Small intestine (tissue), 7 donors: ENCODE measurements around the gene SHOC1. TPM values are rescaled to one million over a fixed set of nuclear protein-coding genes. Genes with fewer than 3 reads are reported as not detected.

Experiments
- DNase-seq, 2 donors: peaks; one replicate each; pipeline versions ENCODE4 v3.0.0 to v3.0.0-alpha.2; 2013
- FAIRE-seq: peaks from 2 replicates; lab custom pipeline; 2012; peaks lifted over from hg19 to GRCh38; lab: Jason Lieb, UNC
- H3K27ac ChIP-seq, 3 donors: one replicate each; pipeline ENCODE4 v1.5.1; 2013; ENCODE audit warnings: low read length in 2 of 3, mild to moderate bottlenecking in 2 of 3, control low read depth in 1 of 3, inconsistent platforms in 1 of 3, low read depth in 1 of 3, moderate library complexity in 1 of 3
- H3K27me3 ChIP-seq, 3 donors: one replicate each; pipeline ENCODE4 v1.6.1; 2013; ENCODE audit warnings: low read length in 3 of 3, inconsistent platforms in 1 of 3; ENCODE audit not compliant: control insufficient read depth in 3 of 3, insufficient read depth in 3 of 3
- H3K36me3 ChIP-seq, 3 donors: one replicate each; pipeline ENCODE4 v1.6.1; 2013; ENCODE audit warnings: low read length in 3 of 3, inconsistent platforms in 1 of 3, low read depth in 1 of 3, mild to moderate bottlenecking in 1 of 3, moderate library complexity in 1 of 3; ENCODE audit not compliant: control insufficient read depth in 3 of 3, insufficient read depth in 2 of 3
- H3K4me1 ChIP-seq, 3 donors: one replicate each; pipeline ENCODE4 v1.6.1; 2013; ENCODE audit warnings: low read length in 2 of 3, inconsistent platforms in 1 of 3, low read depth in 1 of 3, mild to moderate bottlenecking in 1 of 3, moderate library complexity in 1 of 3; ENCODE audit not compliant: control insufficient read depth in 3 of 3, insufficient read depth in 2 of 3
- H3K4me3 ChIP-seq, 3 donors: one replicate each; pipeline ENCODE4 v1.5.1; 2013; ENCODE audit warnings: low read length in 3 of 3, control low read depth in 1 of 3, inconsistent platforms in 1 of 3, low read depth in 1 of 3, mild to moderate bottlenecking in 1 of 3, moderate library complexity in 1 of 3
- H3K9me3 ChIP-seq, 2 donors: one replicate each; pipeline ENCODE4 v1.6.1; 2013; ENCODE audit warnings: low read depth in 1 of 2, low read length in 1 of 2; ENCODE audit not compliant: control insufficient read depth in 2 of 2, insufficient read depth in 1 of 2
- WGBS, 3 donors: extraction: QIAGEN DNeasy Blood & Tissue Kit; methylation state at CpG; one replicate each; pipeline ENCODE4 v1.1.7; 2013; 5-methylcytosine and 5-hydroxymethylcytosine counted together
- polyA plus RNA-seq, 4 donors: library from polyadenylated mRNA; stranded (reverse) in 3 of 4; unstranded in 1 of 4; fragments of 200-250 nt in 3 of 4; fragments of 120-200 nt in 1 of 4; gene quantifications; one replicate each; pipeline versions ENCODE4 v1.2.1 to v1.2.3, GENCODE V29; 2013
- donor health status: healthy with polysubstance abuse.
- donor health status: control.
- donor health status: control.
- donor health status: Bipolar disorder and iron deficiency.
- donor health status: healthy.

SHOC1 gene
- polyA plus RNA-seq, 4 donors: 0.04 to 0.12 TPM; not detected in 2

GRCh38 chr9:111833941-111834340, 39.2 kb upstream of the SHOC1 start:
- DNase-seq (no peak), FAIRE-seq (no peak)
- Histone ChIP-seq H3K36me3 (no peaks in the 10 kb centered on the region), H3K4me3 (no peak overlapping the region), H3K9me3 (no peaks in the 10 kb centered on the region), H3K27me3 (no peaks in the 10 kb centered on the region), H3K4me1 (no peaks in the 10 kb centered on the region), H3K27ac (no peak overlapping the region)
- 85 to 93% (median 92%) methylated on average over 4 of the region's 4 CpGs for WGBS, 3 donors

DNA sequence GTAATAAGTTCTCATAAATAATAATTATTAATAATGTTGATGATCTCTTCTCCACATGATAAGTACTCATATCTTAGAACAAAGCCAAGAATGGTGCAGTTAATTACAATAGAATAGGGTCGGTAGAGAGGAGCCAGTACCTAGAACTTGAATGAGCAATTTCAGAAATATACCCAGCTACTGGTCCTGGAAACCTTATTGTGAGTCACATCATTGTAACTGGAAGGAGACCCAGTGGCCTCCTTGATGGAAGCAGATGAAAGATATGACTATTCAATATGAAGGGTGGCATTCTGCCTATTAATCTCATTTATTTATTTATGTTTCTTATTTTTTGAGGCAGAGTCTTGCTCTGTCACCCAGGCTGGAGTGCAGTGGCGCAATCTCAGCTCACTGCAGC, 37.7 kb upstream of the SHOC1 start:
- no peaks in the 10 kb centered on the region for H3K27me3 ChIP-seq
- no peaks in the 10 kb centered on the region for H3K9me3 ChIP-seq
- no peak for FAIRE-seq
- no peak for DNase-seq
- H3K4me3 ChIP-seq: no peak overlapping the region
- no peaks in the 10 kb centered on the region for H3K36me3 ChIP-seq
- WGBS, 3 donors: 87 to 92% (median 91%) methylated on average over 2 of the region's 2 CpGs
- H3K27ac ChIP-seq: no peak overlapping the region
- H3K4me1 ChIP-seq: no peaks in the 10 kb centered on the region

GRCh38 chr9:111831371-111832108, 36.8 kb upstream of the SHOC1 start:
- H3K4me3 ChIP-seq: no peak overlapping the region
- no peak for DNase-seq
- WGBS, 3 donors: 68 to 84% (median 74%) methylated on average over 5 of the region's 5 CpGs
- H3K4me1 ChIP-seq: no peaks in the 10 kb centered on the region
- no peaks in the 10 kb centered on the region for H3K9me3 ChIP-seq
- FAIRE-seq: no peak
- no peak overlapping the region for H3K27ac ChIP-seq
- H3K27me3 ChIP-seq: no peaks in the 10 kb centered on the region
- H3K36me3 ChIP-seq: no peaks in the 10 kb centered on the region

GRCh38 chr9:111828193-111828592, 33.5 kb upstream of the SHOC1 start:
- DNase-seq (no peak), FAIRE-seq (no peak)
- no peaks in the 10 kb centered on the region for H3K9me3 ChIP-seq
- 51 to 66% (median 64%) methylated on average over 4 of the region's 4 CpGs for WGBS, 3 donors
- H3K27me3 ChIP-seq: no peaks in the 10 kb centered on the region
- no peaks in the 10 kb centered on the region for H3K36me3 ChIP-seq
- no peak overlapping the region for H3K4me3 ChIP-seq
- H3K27ac ChIP-seq: no peak overlapping the region
- no peaks in the 10 kb centered on the region for H3K4me1 ChIP-seq

- no peaks in the 10 kb centered on the region for H3K27me3 ChIP-seq
- WGBS, 3 donors: 54 to 65% (median 61%) methylated on average over 3 of the region's 3 CpGs
- no peak overlapping the region for H3K4me3 ChIP-seq
- no peaks in the 10 kb centered on the region for H3K4me1 ChIP-seq
- no peak for FAIRE-seq
- no peaks in the 10 kb centered on the region for H3K36me3 ChIP-seq
- no peaks in the 10 kb centered on the region for H3K9me3 ChIP-seq
- no peak overlapping the region for H3K27ac ChIP-seq
- DNase-seq: no peak
Observed at GRCh38 chr9:111825468-111826145, 30.9 kb upstream of the SHOC1 start.

DNA sequence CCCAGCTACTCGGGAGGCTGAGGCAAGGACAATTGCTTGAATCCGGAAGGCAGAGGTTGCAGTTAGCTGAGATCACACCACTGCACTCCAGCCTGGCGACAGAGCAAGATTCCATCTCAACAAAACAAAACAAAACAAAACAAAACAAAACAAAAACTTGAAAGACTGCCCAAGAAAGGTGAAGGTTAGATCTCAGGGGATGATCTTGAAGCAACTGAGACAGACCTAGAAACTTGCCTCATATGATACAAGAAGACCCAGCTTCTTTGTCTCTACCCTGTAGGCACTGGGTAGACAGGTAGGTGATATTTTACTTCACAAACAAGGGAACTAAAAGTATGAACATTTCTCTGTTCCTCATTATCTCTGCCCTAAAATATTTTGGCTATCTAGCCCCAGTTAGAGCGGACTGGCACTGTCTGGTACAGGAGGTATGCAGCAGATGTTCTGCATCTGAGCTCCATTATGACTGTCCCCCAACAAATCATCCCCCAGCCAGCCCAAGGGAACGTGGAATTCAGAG, 26.3 kb upstream of the SHOC1 start:
- Histone ChIP-seq H3K4me3 (no peak overlapping the region), H3K4me1 (no peaks in the 10 kb centered on the region), H3K27me3 (no peaks in the 10 kb centered on the region), H3K27ac (no peak overlapping the region), H3K9me3 (no peaks in the 10 kb centered on the region), H3K36me3 (no peaks in the 10 kb centered on the region)
- FAIRE-seq (no peak), DNase-seq (no peak)
- WGBS, 3 donors: 90 to 92% (median 91%) methylated on average over 5 of the region's 5 CpGs

DNA sequence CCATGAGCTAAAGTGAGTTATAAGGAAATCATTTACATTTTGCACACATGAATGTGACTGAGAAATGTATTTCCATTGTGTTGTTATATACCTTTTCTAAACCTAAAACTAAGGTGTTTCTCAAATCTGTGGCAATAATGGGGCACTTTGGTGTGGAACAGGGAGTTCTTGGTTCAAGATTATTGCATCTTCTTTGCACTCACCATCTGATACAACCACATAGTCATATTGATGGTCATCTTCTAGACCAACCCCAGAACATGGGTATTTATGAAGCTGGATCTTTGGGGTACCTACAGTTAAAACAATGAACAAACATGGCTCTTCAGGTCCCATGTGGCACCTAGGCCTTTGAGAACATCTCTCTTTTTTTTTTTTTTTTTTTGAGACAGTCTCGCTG, 24.6 kb upstream of the SHOC1 start:
- Histone ChIP-seq H3K9me3 (no peaks in the 10 kb centered on the region), H3K4me3 (no peak overlapping the region), H3K27ac (no peak overlapping the region), H3K36me3 (no peaks in the 10 kb centered on the region), H3K27me3 (no peaks in the 10 kb centered on the region), H3K4me1 (no peaks in the 10 kb centered on the region)
- DNase-seq (no peak), FAIRE-seq (no peak)
- 100% methylated on average over 1 of the region's 1 CpG; no CpG with 5 or more reads in 1 of the 3 donors for WGBS, 3 donors

GRCh38 chr9:111815285-111816070, 20.7 kb upstream of the SHOC1 start:
- Histone ChIP-seq H3K4me3 (no peak overlapping the region), H3K4me1 (no peaks in the 10 kb centered on the region), H3K27me3 (no peaks in the 10 kb centered on the region), H3K27ac (no peak overlapping the region), H3K9me3 (no peaks in the 10 kb centered on the region), H3K36me3 (no peaks in the 10 kb centered on the region)
- FAIRE-seq: no peak
- 69 to 82% (median 75%) methylated on average over 7 of the region's 7 CpGs for WGBS, 3 donors
- peak in 1 of 2 donors; percentile 22 for DNase-seq
